GM06990 (cell line): ENCODE data around the gene CHMP1B.

ENCODE experiments used
- DNase-seq: peaks from one replicate; pipeline ENCODE4 v3.0.0-alpha.2; 2011; ENCODE audit not compliant: insufficient read length; ENCODE audit errors: extremely low read depth
- H3K27me3 ChIP-seq: replicated peaks from 2 replicates; pipeline ENCODE4 v1.6.0; 2011; ENCODE audit warnings: low read length; ENCODE audit not compliant: control insufficient read depth, insufficient read depth
- H3K36me3 ChIP-seq: 2 replicates; pipeline ENCODE4 v1.5.1; 2011; ENCODE audit warnings: low read length; ENCODE audit not compliant: control insufficient read depth, insufficient read depth
- H3K4me3 ChIP-seq: replicated peaks from 2 replicates; pipeline ENCODE4 v1.5.1; 2011; ENCODE audit warnings: low read depth, mild to moderate bottlenecking, control low read depth, low read length
- CTCF ChIP-seq: IDR thresholded peaks from 2 replicates; pipeline ENCODE4 v1.5.1; 2011; ENCODE audit warnings: low read length, control low read depth, mild to moderate bottlenecking, inconsistent platforms; ENCODE audit not compliant: insufficient read depth, poor library complexity, severe bottlenecking

CHMP1B gene

GRCh38 chr18:11808001-11808855 is 43.0 kb upstream of the CHMP1B start:
- no peak for DNase-seq
- Histone ChIP-seq H3K27me3 (no peaks in the 10 kb centered on the region), H3K4me3 (no peak overlapping the region), H3K36me3 (no peaks in the 10 kb centered on the region)
- no peak for TF ChIP-seq CTCF

DNA sequence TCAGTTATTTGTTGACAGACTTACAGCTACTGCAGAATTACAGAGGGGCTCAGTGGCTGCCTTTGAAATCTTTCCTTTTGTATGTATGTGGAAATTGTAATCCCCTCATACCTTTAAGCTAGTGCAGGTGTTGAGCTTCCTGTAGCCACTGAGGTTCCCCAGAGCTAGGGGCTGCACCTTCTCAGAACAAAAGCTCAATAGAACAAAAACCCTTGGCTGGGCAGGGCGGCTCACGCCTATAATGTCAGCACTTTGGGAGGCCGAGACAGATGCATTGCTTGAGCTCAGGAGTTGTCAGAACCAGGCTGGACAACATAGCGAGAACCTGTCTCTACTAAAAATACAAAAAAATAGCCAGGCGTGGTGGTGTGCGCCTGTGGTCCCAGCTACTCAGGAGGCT is 41.3 kb upstream of the CHMP1B start:
- no peak for DNase-seq
- no peaks in the 10 kb centered on the region for H3K27me3 ChIP-seq

DNA sequence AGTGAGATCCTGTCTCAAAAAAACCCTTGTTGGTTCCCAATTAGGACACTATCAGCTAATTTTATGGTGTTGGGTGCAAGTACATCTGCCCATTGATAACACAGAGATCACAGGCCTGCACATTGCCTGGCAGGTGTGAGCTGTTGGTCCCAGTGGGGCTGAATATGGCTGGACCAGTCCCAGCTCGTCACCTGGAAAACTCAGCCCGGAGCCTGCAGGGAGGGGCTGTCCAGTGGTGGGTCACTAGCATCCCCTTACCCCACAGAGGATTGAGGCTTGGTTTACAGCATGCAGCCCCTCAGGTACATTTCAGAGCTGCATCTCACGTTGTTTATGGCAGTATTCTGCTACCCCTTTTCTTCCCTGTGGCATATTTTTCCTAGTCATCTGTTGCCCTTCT is 40.8 kb upstream of the CHMP1B start:
- Histone ChIP-seq H3K27me3 (no peaks in the 10 kb centered on the region), H3K4me3 (no peak overlapping the region), H3K36me3 (no peaks in the 10 kb centered on the region)
- no peak for DNase-seq
- TF ChIP-seq CTCF = no peak

More for the DNA sequence above, 41.3 kb upstream of the CHMP1B start:
- Histone ChIP-seq H3K36me3 (no peaks in the 10 kb centered on the region), H3K4me3 (no peak overlapping the region)
- TF ChIP-seq CTCF = no peak

GRCh38 chr18:11811009-11811408 is 40.2 kb upstream of the CHMP1B start:
- no peak for TF ChIP-seq CTCF
- Histone ChIP-seq H3K4me3 (no peak overlapping the region), H3K36me3 (no peaks in the 10 kb centered on the region), H3K27me3 (no peaks in the 10 kb centered on the region)
- no peak for DNase-seq

- H3K27me3 ChIP-seq = no peaks in the 10 kb centered on the region
- H3K36me3 ChIP-seq = no peaks in the 10 kb centered on the region
- DNase-seq = no peak
- no peak for TF ChIP-seq CTCF
- no peak overlapping the region for H3K4me3 ChIP-seq
These were observed 34.0 kb upstream of the CHMP1B start for GRCh38 chr18:11817229-11817628.
